Astrocyte (in vitro differentiated cells and primary cell): ENCODE results near the gene PRLHR.

Experiments
- CTCF ChIP-seq: IDR thresholded peaks from 2 replicates; pipeline ENCODE4 v1.5.1; 2011; ENCODE audit warnings: low read depth, mild to moderate bottlenecking, inconsistent platforms, low read length, moderate library complexity; ENCODE audit not compliant: insufficient read depth
- EZH2 ChIP-seq: IDR thresholded peaks from 2 replicates; pipeline ENCODE4 v1.6.1; 2012; ENCODE audit warnings: mild to moderate bottlenecking, low read length, inconsistent platforms; ENCODE audit not compliant: insufficient read depth

- no peak for TF ChIP-seq CTCF
- TF ChIP-seq EZH2, result no peak
These were observed 27.7 kb downstream of the PRLHR start for GRCh38 chr10:118567701-118568248.
